ENCODE data around the gene CLDN6. TPM values are rescaled to one million over a fixed set of nuclear protein-coding genes. Genes with fewer than 3 reads are reported as not detected.

CLDN6 gene
- total RNA-seq, 1 experiment from 2014 or later, result 743 TPM

- peaks cover 17 to 23% of the 10 kb centered on the region in 2 experiments for H3K4me1 Mint-ChIP-seq
- Histone ChIP-seq H2AK5ac (ENCODE audit: insufficient read length, low read length) (no peak overlapping the region), H3K14ac (ENCODE audit: insufficient read depth, low read length) (no peak overlapping the region), H2BK5ac (ENCODE audit: insufficient read length, low read length) (no peak overlapping the region), H3K23ac (ENCODE audit: insufficient read length, low read depth, low read length) (no peak overlapping the region), H3K79me1 (ENCODE audit: insufficient read depth, low read depth, low read length, poor library complexity, severe bottlenecking) (no peaks in the 10 kb centered on the region), H2AFZ (ENCODE audit: low read length) (no peak overlapping the region), H3K4ac (ENCODE audit: low read depth, low read length) (no peak overlapping the region), H4K5ac (ENCODE audit: insufficient read length, low read depth, low read length) (no peak overlapping the region), H3K27me3 (ENCODE audit: insufficient read depth, low read length) (no peaks in the 10 kb centered on the region), H3K4me1 (ENCODE audit: insufficient read depth, low read length) (no peaks in the 10 kb centered on the region; the same call in 1 of the 2 replicates), H3K4me2 (ENCODE audit: insufficient read depth, insufficient read length, low read length) (no peak overlapping the region), H4K20me1 (ENCODE audit: control insufficient read depth, insufficient read depth, insufficient read length) (peaks cover 3% of the 10 kb centered on the region), H3T11ph (ENCODE audit: low read length) (no peak overlapping the region), H4K8ac (replicated peaks; ENCODE audit: insufficient read length, low read depth, low read length) (no peak overlapping the region), H3K9me3 (ENCODE audit: control insufficient read depth, low read depth, low read length) (no peaks in the 10 kb centered on the region), H3K56ac (ENCODE audit: insufficient read length, low read depth, low read length) (no peak overlapping the region), H3K9ac (ENCODE audit: extremely low read depth, insufficient read length, low read length) (no peak overlapping the region), H2BK12ac (ENCODE audit: insufficient read length, low read depth, low read length) (no peak overlapping the region), H3K79me2 (ENCODE audit: insufficient read depth, low read length) (no peaks in the 10 kb centered on the region), H2BK20ac (ENCODE audit: low read depth, low read length, poor library complexity, severe bottlenecking) (no peak overlapping the region), H2BK15ac (ENCODE audit: low read depth, low read length) (no peak overlapping the region), H3K18ac (ENCODE audit: insufficient read length, low read depth, low read length) (no peak overlapping the region), H4K91ac (ENCODE audit: insufficient read length, low read depth, low read length) (no peak overlapping the region), H2BK120ac (ENCODE audit: low read depth, low read length, poor library complexity, severe bottlenecking) (no peak overlapping the region), H3K23me2 (ENCODE audit: insufficient read length, low read depth, low read length, poor library complexity, severe bottlenecking) (peaks cover 19% of the 10 kb centered on the region), H3K27ac (ENCODE audit: insufficient read length, low read depth, low read length) (no peak overlapping the region)
- DNase-seq, result peak; percentile 32
- H3K27ac Mint-ChIP-seq, result no peak overlapping the region
- H3K27me3 Mint-ChIP-seq (ENCODE audit: low read depth), result peaks cover 25% of the 10 kb centered on the region
- no peak overlapping the region; a peak in 1 of 5 replicates for H3K4me3 Mint-ChIP-seq
- peaks cover 0 to 7% (median 3%) of the 10 kb centered on the region in 3 experiments; a peak in 3 of 7 replicates for H3K36me3 Mint-ChIP-seq (ENCODE audit: insufficient read depth in 1 of 3, low read depth in 3 of 3)
- no peaks in the 10 kb centered on the region; a peak in 1 of 5 replicates for H3K9me3 Mint-ChIP-seq
- TF ChIP-seq, protein P1, sequence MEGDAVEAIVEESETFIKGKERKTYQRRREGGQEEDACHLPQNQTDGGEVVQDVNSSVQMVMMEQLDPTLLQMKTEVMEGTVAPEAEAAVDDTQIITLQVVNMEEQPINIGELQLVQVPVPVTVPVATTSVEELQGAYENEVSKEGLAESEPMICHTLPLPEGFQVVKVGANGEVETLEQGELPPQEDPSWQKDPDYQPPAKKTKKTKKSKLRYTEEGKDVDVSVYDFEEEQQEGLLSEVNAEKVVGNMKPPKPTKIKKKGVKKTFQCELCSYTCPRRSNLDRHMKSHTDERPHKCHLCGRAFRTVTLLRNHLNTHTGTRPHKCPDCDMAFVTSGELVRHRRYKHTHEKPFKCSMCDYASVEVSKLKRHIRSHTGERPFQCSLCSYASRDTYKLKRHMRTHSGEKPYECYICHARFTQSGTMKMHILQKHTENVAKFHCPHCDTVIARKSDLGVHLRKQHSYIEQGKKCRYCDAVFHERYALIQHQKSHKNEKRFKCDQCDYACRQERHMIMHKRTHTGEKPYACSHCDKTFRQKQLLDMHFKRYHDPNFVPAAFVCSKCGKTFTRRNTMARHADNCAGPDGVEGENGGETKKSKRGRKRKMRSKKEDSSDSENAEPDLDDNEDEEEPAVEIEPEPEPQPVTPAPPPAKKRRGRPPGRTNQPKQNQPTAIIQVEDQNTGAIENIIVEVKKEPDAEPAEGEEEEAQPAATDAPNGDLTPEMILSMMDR (conservative IDR thresholded peaks at IDR 0.05), result no peak
- no CpG with 5 or more reads among the region's 39 CpGs for WGBS (ENCODE audit: extremely low coverage, insufficient read length, low lambda C conversion rate)
Observed at GRCh38 chr16:2966043-2966807, 51.8 kb downstream of the CLDN6 start.

Other genes with a start within 250 kb of the CLDN6 start
- gene ELOB, start 240.9 kb downstream of the CLDN6 start, total RNA-seq (2021), result 319 and 331 TPM in 2 replicates
- gene PRSS33, start 230.6 kb downstream of the CLDN6 start, total RNA-seq (2021), result not detected in 2 replicates
- gene PRSS41, start 219.7 kb downstream of the CLDN6 start, total RNA-seq (2021), result not detected in 2 replicates
- not detected in 2 replicates for gene PRSS21, start 200.9 kb downstream of the CLDN6 start, total RNA-seq (2021)
- not detected in 2 replicates for gene ZG16B, start 187.9 kb downstream of the CLDN6 start, total RNA-seq (2021)
- gene PRSS22, start 160.0 kb downstream of the CLDN6 start, total RNA-seq (2021), result 1.9 and 2.4 TPM in 2 replicates
- 16.5 and 20.9 TPM in 2 replicates for gene FLYWCH2, start 135.0 kb downstream of the CLDN6 start, total RNA-seq (2021)
- gene FLYWCH1, start 106.3 kb downstream of the CLDN6 start, total RNA-seq (2021), result 12.5 and 13.0 TPM in 2 replicates
- gene KREMEN2, start 53.9 kb downstream of the CLDN6 start, total RNA-seq (2021), result 12.8 and 14.6 TPM in 2 replicates
- gene PAQR4, start 48.8 kb downstream of the CLDN6 start, total RNA-seq (2021), result 32.1 and 33.3 TPM in 2 replicates
- 114 and 120 TPM in 2 replicates for gene PKMYT1, start 37.7 kb downstream of the CLDN6 start, total RNA-seq (2021)
- 1.3 and 1.5 TPM in 2 replicates for gene CLDN9, start 5.3 kb downstream of the CLDN6 start, total RNA-seq (2021)
- gene TNFRSF12A, start 2.2 kb upstream of the CLDN6 start, total RNA-seq (2021), result 147 and 148 TPM in 2 replicates
- gene HCFC1R1, start 5.8 kb upstream of the CLDN6 start, total RNA-seq (2021), result 61.1 and 61.3 TPM in 2 replicates
- 65.7 and 68.2 TPM in 2 replicates for gene THOC6, start 5.9 kb upstream of the CLDN6 start, total RNA-seq (2021)
- 13.5 TPM in 2 replicates for gene BICDL2, start 18.8 kb upstream of the CLDN6 start, total RNA-seq (2021)
- gene MMP25, start 28.4 kb upstream of the CLDN6 start, total RNA-seq (2021), result 13.5 and 14.2 TPM in 2 replicates
- 2.0 and 2.6 TPM in 2 replicates for gene IL32, start 47.5 kb upstream of the CLDN6 start, total RNA-seq (2021)
- gene ZSCAN10, start 81.1 kb upstream of the CLDN6 start, total RNA-seq (2021), result 207 and 212 TPM in 2 replicates
- gene ZNF205, start 94.4 kb upstream of the CLDN6 start, total RNA-seq (2021), result 16.8 and 18.8 TPM in 2 replicates
- gene ZNF213, start 116.8 kb upstream of the CLDN6 start, total RNA-seq (2021), result 6.2 and 6.4 TPM in 2 replicates
- not detected in 2 replicates for gene OR1F1, start 170.0 kb upstream of the CLDN6 start, total RNA-seq (2021)
- 14.8 and 14.9 TPM in 2 replicates for gene ZNF200, start 217.0 kb upstream of the CLDN6 start, total RNA-seq (2021)
- not detected in 2 replicates for gene MEFV, start 238.4 kb upstream of the CLDN6 start, total RNA-seq (2021)

All from H9 (cell line).